IMR-90 (cell line): ENCODE data around the gene DGKD. TPM values are rescaled to one million over a fixed set of nuclear protein-coding genes. Genes with fewer than 3 reads are reported as not detected.

Experiments used
- ATAC-seq: fragments of 200-7000 bp; cut with Tn5 transposase; 2 replicates; pipeline ENCODE4 v1.9.1; 2020; ENCODE audit warnings: low read depth, mild to moderate bottlenecking, moderate library complexity
- BruUV-seq: library from RNA; stranded (reverse); fragments of 400-500 nt; replicated peaks from 2 replicates; lab custom pipeline; 2021; lab: Mats Ljungman, UMichigan
- CTCF ChIA-PET: fragments of 300-600 bp; formaldehyde crosslinking; extraction: SDS; loops from one replicate; lab custom pipeline; 2021; ENCODE audit warnings: antibody characterized with exemption; lab: Yijun Ruan, JAX
- POLR2A ChIA-PET: fragments of 300-600 bp; sonication (Branson Sonifier 250); formaldehyde crosslinking; loops from one replicate; lab custom pipeline; 2022; ENCODE audit warnings: antibody characterized with exemption; ENCODE audit not compliant: unreplicated experiment; lab: Charles Lee
- DNase-seq: peaks from one replicate; pipeline ENCODE4 v3.0.0; 2013
- H2AFZ ChIP-seq: replicated peaks from 2 replicates; pipeline ENCODE3; 2013; ENCODE audit warnings: low read length, mild to moderate bottlenecking; ENCODE audit not compliant: poor library complexity
- H2AK5ac ChIP-seq: 2 replicates; pipeline ENCODE4 v1.6.1; 2013; ENCODE audit warnings: low read depth, low read length, inconsistent platforms
- H2AK9ac ChIP-seq: replicated peaks from 2 replicates; pipeline ENCODE3; 2013; ENCODE audit warnings: mild to moderate bottlenecking, low read depth, low read length, moderate library complexity; ENCODE audit not compliant: poor library complexity
- H2BK120ac ChIP-seq: 2 replicates; pipeline ENCODE4 v1.6.1; 2013; ENCODE audit warnings: low read depth, low read length, inconsistent platforms
- H2BK15ac ChIP-seq: 3 replicates; pipeline ENCODE4 v1.6.1; 2013; ENCODE audit warnings: low read depth, low read length, inconsistent platforms
- H2BK20ac ChIP-seq: 2 replicates; pipeline ENCODE4 v1.6.1; 2013; ENCODE audit warnings: low read depth, mild to moderate bottlenecking, inconsistent platforms, low read length, moderate library complexity
- H2BK5ac ChIP-seq: 2 replicates; pipeline ENCODE4 v1.6.1; 2013; ENCODE audit warnings: mild to moderate bottlenecking, low read depth, low read length, inconsistent platforms; ENCODE audit not compliant: poor library complexity, severe bottlenecking
- H3K14ac ChIP-seq: replicated peaks from 2 replicates; pipeline ENCODE4 v1.6.1; 2013; ENCODE audit warnings: low read depth, low read length, inconsistent platforms
- H3K18ac ChIP-seq: 2 replicates; pipeline ENCODE4 v1.6.1; 2013; ENCODE audit warnings: low read depth, low read length, control low read depth
- H3K23ac ChIP-seq: 2 replicates; pipeline ENCODE4 v1.6.1; 2013; ENCODE audit warnings: low read depth, low read length, inconsistent platforms
- H3K27ac ChIP-seq: 2 replicates; pipeline ENCODE4 v1.5.1; 2013; ENCODE audit warnings: mild to moderate bottlenecking, control low read depth, low read length; ENCODE audit not compliant: insufficient read depth
- H3K27me3 ChIP-seq: 2 replicates; pipeline ENCODE4 v1.6.1; 2013; ENCODE audit warnings: low read length; ENCODE audit not compliant: control insufficient read depth, insufficient read depth
- H3K36me3 ChIP-seq: 2 replicates; pipeline ENCODE4 v1.6.1; 2013; ENCODE audit warnings: low read length, mixed read lengths; ENCODE audit not compliant: control insufficient read depth, insufficient read depth
- H3K4ac ChIP-seq: 2 replicates; pipeline ENCODE4 v1.6.1; 2013; ENCODE audit warnings: low read depth, low read length, inconsistent platforms
- H3K4me1 ChIP-seq: 2 replicates; pipeline ENCODE4 v1.6.1; 2013; ENCODE audit warnings: low read length, mixed read lengths; ENCODE audit not compliant: control insufficient read depth, insufficient read depth
- H3K4me2 ChIP-seq: 2 replicates; pipeline ENCODE4 v1.6.1; 2013; ENCODE audit warnings: low read depth, mild to moderate bottlenecking, control low read depth, low read length, moderate library complexity
- H3K4me3 ChIP-seq: 2 replicates; pipeline ENCODE4 v1.5.1; 2013; ENCODE audit warnings: low read depth, mild to moderate bottlenecking, control low read depth, low read length, moderate library complexity; ENCODE audit not compliant: insufficient read depth
- H3K56ac ChIP-seq: 2 replicates; pipeline ENCODE4 v1.6.1; 2013; ENCODE audit warnings: low read length, inconsistent platforms; ENCODE audit not compliant: insufficient read depth; ENCODE audit errors: extremely low read depth
- H3K79me1 ChIP-seq, 2 experiments: 2 replicates each; pipeline ENCODE4 v1.6.1; 2013; ENCODE audit warnings: low read length in 2 of 2, inconsistent platforms in 1 of 2, low read depth in 1 of 2
- H3K9ac ChIP-seq: 2 replicates; pipeline ENCODE4 v1.6.1; 2013; ENCODE audit warnings: low read depth, low read length, control low read depth
- H3K9me1 ChIP-seq: 2 replicates; pipeline ENCODE4 v1.6.1; 2013; ENCODE audit warnings: low read length, inconsistent platforms; ENCODE audit not compliant: insufficient read depth
- H3K9me3 ChIP-seq: 2 replicates; pipeline ENCODE4 v1.6.1; 2013; ENCODE audit warnings: low read length; ENCODE audit not compliant: control insufficient read depth, insufficient read depth
- H4K20me1 ChIP-seq: 2 replicates; pipeline ENCODE4 v1.6.1; 2013; ENCODE audit warnings: low read length, inconsistent platforms; ENCODE audit not compliant: insufficient read depth
- H4K5ac ChIP-seq: 2 replicates; pipeline ENCODE4 v1.6.1; 2013; ENCODE audit warnings: mild to moderate bottlenecking, low read depth, low read length, control low read depth
- H4K8ac ChIP-seq, 2 experiments: 2 replicates each; pipeline ENCODE4 v1.6.1; 2013; ENCODE audit warnings: low read depth in 2 of 2, low read length in 2 of 2, control low read depth in 1 of 2, inconsistent platforms in 1 of 2
- H4K91ac ChIP-seq: 2 replicates; pipeline ENCODE4 v1.6.1; 2013; ENCODE audit warnings: low read depth, low read length, inconsistent platforms; ENCODE audit not compliant: insufficient read depth
- CEBPB ChIP-seq: IDR thresholded peaks from 2 replicates; pipeline ENCODE4 v1.6.1; 2012; ENCODE audit warnings: low read depth, low read length, improper control_type of control experiment
- FOS ChIP-seq: fragments of 150-350 bp; IDR thresholded peaks from 2 replicates; pipeline ENCODE4 v1.6.1; 2016; ENCODE audit warnings: low read depth, low read length
- MAFK ChIP-seq: IDR thresholded peaks from 2 replicates; pipeline ENCODE4 v1.6.1; 2012; ENCODE audit warnings: low read depth, low read length, improper control_type of control experiment
- NFE2L2 ChIP-seq: fragments of 150-350 bp; IDR thresholded peaks from 2 replicates; pipeline ENCODE4 v1.6.1; 2016; ENCODE audit warnings: low read depth, mild to moderate bottlenecking, low read length
- RAD21 ChIP-seq: IDR thresholded peaks from 2 replicates; pipeline ENCODE4 v1.6.1; 2012; ENCODE audit warnings: low read length, improper control_type of control experiment
- WGBS, 2 experiments: methylation state at CpG; one replicate each; pipeline versions ENCODE4 v1.1.5 to v1.1.7; 2013; ENCODE audit warnings: missing lambda C conversion rate in 2 of 2; ENCODE audit not compliant: insufficient read length in 1 of 2; ENCODE audit errors: extremely low coverage in 2 of 2; 5-methylcytosine and 5-hydroxymethylcytosine counted together
- dilution Hi-C: fragments of 300-500 bp; cut with HindIII; formaldehyde crosslinking; loops from one replicate; pipeline ENCODE4 v1.14.3; 2018; ENCODE audit warnings: low sequenced_read_pairs; ENCODE audit not compliant: unreplicated experiment
- in situ Hi-C: fragments of 300-500 bp; cut with MboI; formaldehyde crosslinking; loops from 3 replicates; pipeline ENCODE4 v1.14.3; 2019; ENCODE audit warnings: low sequenced_read_pairs, inconsistent platforms, mixed read lengths
- intact Hi-C: fragments of 100-400 bp; cut with micrococcal nuclease; formaldehyde crosslinking; loops from 2 replicates; pipeline ENCODE4 v1.10.0; 2022
- polyA plus RNA-seq, 3 experiments: library from polyadenylated mRNA; depleted of rRNA; stranded (reverse); fragments of >200 nt; gene quantifications; 2 replicates each; pipeline ENCODE4 v1.2.3, GENCODE V29; 2012; ENCODE audit warnings: low replicate concordance in 1 of 3
- total RNA-seq: library from RNA; depleted of rRNA; stranded (reverse); fragments of >200 nt; gene quantifications from 2 replicates; pipeline ENCODE4 v1.2.3, GENCODE V29; 2012

The DGKD gene
- total and polyA plus RNA-seq, 2 of the 4 experiments (the other 2 are of a cell fraction), result 6.5 to 10.1 TPM

GRCh38 chr2:233399306-233400225, 45.3 kb downstream of the DGKD start (continued):
- TF ChIP-seq MAFK (no peak), RAD21 (no peak)

- dilution Hi-C loops, result no loop called here
- DNase-seq, result no peak
- CTCF ChIA-PET, result interaction anchor here (1.2 kb wide), 1 partner anchor 43 kb away, joined by 6 read pairs; no protein-coding TSS in a partner anchor
These were observed 46.0 kb downstream of the DGKD start for GRCh38 chr2:233400341-233400740.

More at GRCh38 chr2:233400341-233400740, 46.0 kb downstream of the DGKD start:
- Histone ChIP-seq H4K20me1 (no peaks in the 10 kb centered on the region), H3K4ac (no peak overlapping the region), H3K9ac (no peak overlapping the region), H2BK5ac (no peak overlapping the region), H3K27ac (no peak overlapping the region), H2BK120ac (no peak overlapping the region), H3K14ac (no peak overlapping the region), H3K9me3 (no peaks in the 10 kb centered on the region), H3K4me1 (no peaks in the 10 kb centered on the region), H3K4me2 (no peak overlapping the region), H4K5ac (no peak overlapping the region), H3K4me3 (no peak overlapping the region), H3K18ac (no peak overlapping the region), H3K56ac (no peak overlapping the region), H3K9me1 (no peaks in the 10 kb centered on the region), H3K27me3 (no peaks in the 10 kb centered on the region), H2AK9ac (no peak overlapping the region), H3K36me3 (peaks cover 4% of the 10 kb centered on the region; the same call in 1 of the 2 replicates), H4K91ac (no peak overlapping the region), H2BK15ac (no peak overlapping the region), H2BK20ac (no peak overlapping the region), H2AK5ac (no peak overlapping the region), H2AFZ (no peak overlapping the region), H3K23ac (no peak overlapping the region), H3K79me1 (no peaks in the 10 kb centered on the region; a peak in 2 of 4 replicates), H4K8ac (no peak overlapping the region)
- in situ Hi-C loops (no loop called here), intact Hi-C loops (no loop called here)
- POLR2A ChIA-PET, result no interaction called here
- 100% methylated on average over 1 of the region's 6 CpGs; no CpG with 5 or more reads in 1 of the 2 experiments for WGBS, 2 experiments
- TF ChIP-seq NFE2L2, result no peak
- TF ChIP-seq CEBPB, result no peak
- no peak for TF ChIP-seq FOS
- no TSS peak for BruUV-seq
- ATAC-seq, result 0 out of 2 replicates have a peak, but pooled peaks have one; percentile 11
